B cell (primary cell): Measurements from ENCODE around the gene PLK2.

Source experiments
- CTCF ChIP-seq: fragments of 200-600 bp; IDR thresholded peaks from one replicate; pipeline ENCODE4 v1.8.0; 2022; ENCODE audit warnings: antibody characterized with exemption, mild to moderate bottlenecking
- EZH2 ChIP-seq: IDR thresholded peaks from 2 replicates; pipeline ENCODE4 v1.6.1; 2012; ENCODE audit warnings: borderline replicate concordance, low read depth, mild to moderate bottlenecking, moderate library complexity, low read length; ENCODE audit not compliant: insufficient read depth, poor library complexity, severe bottlenecking

GRCh38 chr5:58462623-58463230, 2.8 kb upstream of the PLK2 start:
- TF ChIP-seq CTCF (peak; percentile 76), EZH2 (no peak)
